ENCODE data around the gene DRAXIN.

DRAXIN gene, protein sequence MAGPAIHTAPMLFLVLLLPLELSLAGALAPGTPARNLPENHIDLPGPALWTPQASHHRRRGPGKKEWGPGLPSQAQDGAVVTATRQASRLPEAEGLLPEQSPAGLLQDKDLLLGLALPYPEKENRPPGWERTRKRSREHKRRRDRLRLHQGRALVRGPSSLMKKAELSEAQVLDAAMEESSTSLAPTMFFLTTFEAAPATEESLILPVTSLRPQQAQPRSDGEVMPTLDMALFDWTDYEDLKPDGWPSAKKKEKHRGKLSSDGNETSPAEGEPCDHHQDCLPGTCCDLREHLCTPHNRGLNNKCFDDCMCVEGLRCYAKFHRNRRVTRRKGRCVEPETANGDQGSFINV

DNA sequence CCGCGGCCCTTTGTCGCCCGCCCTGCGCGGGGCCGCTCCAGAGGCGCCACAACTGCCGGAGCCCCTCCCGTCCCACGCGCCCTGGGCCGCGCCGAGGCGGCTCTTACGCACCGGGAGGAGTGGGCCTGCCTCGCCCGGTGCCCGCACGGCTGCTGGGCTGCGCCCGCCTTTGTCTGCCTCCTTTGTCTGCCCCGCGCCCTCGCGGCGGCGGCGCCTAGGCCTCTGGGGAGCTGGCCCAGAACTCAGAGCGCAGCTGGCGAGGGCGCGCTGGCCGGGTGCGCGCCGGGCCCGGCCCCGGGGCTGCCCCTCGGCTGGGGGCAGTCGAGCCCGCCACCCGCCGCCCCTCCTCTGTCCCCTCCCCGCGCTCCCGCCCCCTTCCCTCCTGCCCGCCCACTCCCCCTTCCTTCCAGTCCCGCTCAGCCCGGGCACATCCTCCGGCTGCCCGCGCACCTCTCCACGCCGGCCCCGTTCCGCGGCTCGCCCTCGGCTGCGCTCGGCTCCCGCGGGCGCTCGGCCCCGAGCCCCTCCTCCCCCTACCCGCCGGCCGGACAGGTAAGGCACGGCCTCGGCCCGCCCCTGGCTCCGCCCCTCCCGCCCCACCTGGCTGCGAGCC is at the start of gene DRAXIN:
Gene DRAXIN, plus strand, starts transcription at position 409 of the 613 bp plus-strand sequence. CDS start 14,549 bp downstream, outside the sequence.
- DNase-seq, result no peak

DNA sequence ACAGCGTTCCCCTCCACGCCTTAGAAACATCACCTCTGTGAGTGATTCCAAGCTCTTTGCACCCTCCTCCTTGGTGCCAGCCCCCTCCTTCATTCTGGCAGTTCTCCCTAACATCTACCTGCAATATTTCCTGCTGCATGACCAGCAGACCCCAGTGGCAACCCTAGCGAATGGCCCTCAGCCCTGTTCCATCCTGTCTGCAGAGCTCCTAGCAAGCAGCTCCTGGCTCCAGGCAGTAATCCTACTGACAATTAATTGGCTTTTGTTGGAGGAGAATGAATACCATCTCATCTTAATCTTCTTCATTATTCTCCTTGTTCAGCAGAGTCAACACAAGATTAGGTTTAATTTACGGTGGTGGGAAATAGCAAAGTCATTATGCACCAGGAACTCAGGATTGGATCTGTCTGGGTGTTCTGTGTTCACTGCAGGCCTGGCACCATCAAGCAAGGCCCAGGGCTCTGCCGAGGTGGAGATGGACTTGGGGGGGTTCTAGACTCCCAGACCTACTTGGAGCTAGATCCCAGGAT is 49.7 kb upstream of the DRAXIN start:
- no peak for DNase-seq

DNA sequence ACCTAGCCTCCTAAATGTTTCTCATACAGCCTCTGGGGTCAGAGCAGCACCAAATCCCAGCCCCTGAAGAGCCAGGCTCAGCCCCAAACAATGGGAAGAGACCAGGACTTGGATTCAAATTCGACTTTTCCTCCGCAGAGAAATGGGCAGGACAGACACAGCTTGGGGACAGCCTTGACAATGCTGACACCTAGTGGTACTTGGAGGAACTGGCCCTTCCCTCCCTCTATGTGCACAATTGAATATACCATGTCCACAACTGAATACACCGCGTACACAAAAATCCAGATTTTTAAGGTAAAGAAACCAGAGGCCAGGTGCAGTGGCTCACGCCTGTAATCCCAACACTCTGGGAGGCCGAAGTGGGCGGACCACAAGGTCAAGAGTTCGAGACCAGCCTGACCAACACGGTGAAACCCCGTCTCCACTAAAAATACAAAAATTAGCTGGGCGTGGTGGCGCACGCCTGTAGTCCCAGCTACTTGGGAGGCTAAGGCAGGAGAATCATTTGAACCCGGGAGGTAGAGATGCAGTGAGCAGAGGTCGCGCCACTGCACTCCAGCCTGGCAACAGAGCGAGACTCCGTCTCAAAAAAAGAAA is 49.0 kb upstream of the DRAXIN start:
- DNase-seq, result peak; percentile 44

DNA sequence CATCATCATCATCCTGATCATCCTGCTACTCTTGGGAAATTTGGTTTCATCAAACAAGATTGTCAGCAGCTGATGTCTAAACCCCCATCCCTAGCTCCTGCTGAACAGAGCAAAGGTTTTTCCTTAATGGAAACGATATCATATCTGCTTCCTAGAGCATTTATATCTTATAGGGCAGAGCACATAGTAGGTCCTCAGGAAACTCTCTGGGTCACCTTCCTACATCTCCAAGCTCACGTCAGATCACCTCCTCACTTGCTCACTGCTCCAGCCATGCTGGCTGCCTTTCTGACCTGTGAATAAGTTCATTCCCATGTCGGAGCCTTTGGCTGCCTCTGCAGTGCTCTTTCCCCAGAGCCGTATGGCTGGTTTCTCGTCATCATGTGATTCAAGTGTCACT is 47.7 kb upstream of the DRAXIN start:
- no peak for DNase-seq

DNA sequence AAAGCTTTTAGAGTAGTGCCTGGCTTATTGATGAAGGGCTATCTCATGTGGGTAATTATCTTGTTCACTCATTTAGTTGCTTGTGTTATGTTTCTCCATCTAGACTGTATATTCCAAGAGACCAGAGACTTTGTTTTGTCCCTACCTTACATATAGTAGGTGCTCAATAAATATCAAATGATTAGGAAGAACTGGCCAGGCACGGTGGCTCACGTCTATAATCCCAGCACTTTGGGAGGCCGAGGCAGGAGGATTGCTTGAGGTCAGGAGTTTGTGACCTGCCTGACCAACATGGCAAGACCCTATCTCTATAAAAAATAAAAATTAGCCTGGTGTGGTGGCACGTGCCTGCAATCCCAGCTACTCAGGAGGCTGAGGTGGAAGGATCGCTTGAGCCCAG is 46.2 kb upstream of the DRAXIN start:
- DNase-seq, result no peak

DNA sequence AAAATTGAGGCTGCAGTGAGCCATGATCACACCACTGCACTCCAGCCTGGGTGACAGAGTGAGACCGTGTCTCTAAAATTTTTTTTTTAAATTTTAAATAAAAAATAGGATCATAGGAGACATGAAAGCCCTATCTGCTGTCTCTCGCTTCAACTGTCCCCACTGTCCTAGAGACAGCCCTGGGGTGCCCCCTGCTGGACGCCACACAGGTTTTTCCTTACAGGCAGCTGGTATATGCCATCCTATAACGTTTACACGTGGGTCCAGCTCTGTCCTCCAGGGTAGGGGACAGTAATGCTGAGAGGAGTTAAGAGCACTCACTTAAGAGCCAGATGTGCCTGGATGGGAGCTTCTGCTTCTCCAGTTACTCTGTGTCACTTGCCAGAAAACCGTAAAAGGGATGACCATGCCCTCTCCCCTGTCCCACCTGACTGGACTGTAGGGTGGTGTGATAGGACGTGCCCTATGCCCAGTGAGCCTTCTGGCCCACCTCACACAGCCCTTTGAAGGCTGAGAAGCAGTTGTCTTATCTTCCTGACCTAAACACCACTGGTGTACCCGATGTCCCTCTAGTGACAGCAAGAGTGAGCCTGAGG is 45.7 kb upstream of the DRAXIN start:
- DNase-seq, result peak; percentile 37

DNA sequence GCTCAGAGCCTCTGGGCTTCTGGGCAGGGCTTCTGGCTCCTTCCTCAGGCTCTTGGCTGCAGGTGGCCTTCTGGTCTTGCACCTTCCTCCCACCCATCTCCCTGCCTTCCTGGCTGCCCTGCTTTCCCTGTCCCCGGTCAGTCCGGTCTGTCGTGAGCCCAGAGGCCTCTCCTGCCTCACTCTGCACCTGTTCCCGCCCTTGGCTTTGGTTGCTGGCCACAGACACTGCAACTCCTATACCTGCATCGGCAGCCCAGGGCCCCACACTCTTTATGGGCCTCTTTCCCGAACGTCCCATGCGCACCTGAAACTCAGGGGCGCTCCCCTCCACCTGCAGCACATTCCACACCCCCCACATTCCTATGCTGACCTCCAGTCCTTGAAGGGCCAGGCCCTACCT is 45.2 kb upstream of the DRAXIN start:
- DNase-seq, result no peak

DNA sequence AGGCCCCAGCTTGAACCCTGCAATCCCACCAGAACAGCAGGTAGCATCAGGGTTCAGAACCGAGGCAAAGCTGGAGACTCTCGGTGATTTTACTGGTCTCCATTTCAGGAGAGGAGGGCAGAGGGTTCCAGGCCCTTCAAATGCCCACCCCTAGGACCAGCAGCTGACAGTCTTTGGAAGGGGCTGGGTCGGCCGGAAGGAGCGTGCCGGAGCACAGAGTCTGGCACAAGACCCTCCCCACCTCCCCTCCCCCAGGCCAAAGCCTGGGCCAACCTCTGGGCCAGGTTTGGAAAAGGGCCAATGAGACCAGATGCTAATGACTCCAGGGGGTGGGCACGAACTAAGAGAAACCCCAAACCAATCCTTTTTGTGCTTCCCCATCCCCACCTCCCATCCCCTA is 44.2 kb upstream of the DRAXIN start:
- DNase-seq, result no peak

DNA sequence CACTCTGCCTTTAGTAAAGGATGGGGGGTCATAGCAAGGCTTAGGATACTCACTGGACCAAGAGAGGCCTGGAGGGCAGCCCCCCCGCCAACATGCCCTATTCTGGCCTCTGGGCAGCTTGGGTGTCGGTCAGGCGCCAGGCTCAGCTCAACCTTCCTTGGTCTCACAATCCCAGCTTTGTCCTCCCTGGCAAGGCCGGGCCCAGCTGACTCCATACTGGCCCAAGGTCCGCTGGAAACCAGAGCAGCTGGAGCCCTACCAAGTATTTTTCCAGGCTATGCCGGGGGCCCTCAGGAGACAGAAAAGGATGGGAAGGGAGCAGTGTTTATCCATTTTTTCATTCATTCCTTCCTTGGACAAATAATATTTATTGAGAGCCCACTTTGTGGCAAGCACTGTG is 43.5 kb upstream of the DRAXIN start:
- DNase-seq, result no peak

DNA sequence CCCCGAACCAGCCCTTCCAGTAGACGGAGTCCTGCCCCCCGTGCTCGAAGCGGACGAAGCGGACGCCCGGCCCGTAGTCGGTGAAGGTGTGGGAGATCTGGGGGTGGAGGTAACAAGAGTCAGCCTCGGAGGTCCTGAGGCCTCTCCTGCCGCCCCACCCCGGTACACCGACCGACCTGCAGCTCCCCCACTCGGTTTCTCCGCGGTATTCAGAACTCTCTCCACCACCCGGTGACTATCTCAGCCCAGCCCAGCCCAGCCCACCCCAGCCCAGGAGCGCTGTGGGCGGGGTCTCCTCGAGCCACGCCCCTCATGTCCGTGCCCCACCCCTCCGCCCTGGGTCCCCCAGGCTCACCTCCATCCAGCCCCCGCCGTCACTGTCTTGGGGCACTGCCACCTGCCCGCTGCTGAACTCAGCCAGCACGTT is 42.8 kb upstream of the DRAXIN start:
- DNase-seq, result no peak

DNA sequence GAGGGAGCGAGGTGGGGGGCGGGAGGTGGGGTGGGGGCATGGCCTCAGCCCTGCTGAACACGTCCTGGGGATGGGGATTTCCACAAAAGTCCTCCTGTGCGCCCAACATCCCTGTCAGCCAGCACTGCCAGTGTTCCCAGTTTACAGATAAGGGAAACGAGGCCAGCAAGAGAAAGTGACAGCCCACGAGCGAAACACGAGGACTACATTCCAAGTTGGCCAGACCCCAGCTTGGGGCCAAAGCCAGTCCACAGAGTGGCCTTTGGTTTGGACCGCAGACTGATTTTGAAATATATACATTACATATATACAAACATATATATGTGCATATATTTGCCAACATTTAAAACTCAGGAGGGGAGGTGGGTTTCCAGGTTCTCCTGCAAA is 42.3 kb upstream of the DRAXIN start:
- DNase-seq, result no peak

DNA sequence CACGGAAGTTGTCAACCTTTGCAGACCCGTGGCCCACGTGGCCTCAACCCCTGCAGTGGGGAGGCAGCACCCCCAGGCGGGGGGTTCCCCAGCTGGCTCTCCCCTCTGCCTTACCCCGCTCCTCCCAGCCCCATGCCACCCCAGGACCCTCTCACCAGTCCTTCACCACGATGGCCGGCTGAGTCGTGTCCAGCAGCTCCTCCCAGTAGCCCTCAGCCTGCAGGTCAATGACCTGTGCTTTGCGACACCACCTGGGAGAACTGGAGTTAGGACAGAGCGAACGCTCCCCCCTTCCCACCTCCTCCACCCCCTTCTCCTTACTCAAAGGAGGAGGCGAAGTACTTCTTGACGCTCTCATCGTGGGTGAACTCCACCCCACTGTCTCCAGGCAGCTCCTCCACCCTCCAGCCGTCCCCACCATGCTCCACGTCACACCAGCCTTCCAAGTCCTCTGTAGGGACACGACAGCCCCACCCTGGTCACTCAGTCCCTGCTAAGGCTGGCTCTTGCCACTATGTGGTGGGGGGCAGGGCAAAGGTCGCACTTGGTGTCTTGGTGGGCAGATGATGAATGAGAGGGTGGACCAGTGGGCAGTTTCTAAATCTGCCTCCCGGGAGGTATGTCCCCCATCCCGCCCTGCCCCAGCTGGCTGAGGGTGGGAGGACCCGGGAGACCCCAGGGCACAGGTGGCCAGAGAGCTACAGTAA is 41.7 kb upstream of the DRAXIN start:
- no peak for DNase-seq

DNA sequence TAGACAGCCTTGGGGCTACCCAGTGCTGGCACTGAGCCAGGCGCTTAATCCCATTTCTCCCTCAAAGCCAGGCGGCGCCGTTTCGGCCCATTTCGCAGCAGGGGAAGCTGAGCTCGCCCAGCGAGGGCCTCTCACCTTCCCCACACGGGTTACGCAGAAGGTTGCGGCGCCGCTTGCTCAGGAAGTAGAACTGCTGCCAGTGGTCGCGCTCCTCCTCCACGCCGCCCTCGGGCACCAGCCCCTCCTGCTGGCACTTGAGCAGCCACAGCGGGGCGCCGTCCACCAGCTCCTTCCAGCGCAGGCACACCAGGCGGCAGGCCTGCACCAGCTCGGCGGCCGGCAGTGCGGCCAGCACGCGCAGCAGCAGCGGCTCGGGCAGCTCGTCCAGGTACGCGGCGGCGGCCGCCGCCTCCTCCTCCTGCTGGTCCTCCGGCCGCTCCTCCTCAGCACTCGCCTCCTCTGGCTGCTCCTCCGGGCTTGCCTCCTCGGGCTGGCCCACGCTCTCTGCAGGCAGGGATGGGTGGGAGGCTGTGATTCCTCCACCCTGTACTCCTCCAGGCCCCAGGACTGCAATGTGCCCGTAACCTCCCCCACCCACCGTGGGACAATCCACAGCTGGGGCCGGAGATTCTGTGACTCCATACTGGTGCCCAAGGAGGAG is 41.0 kb upstream of the DRAXIN start:
- DNase-seq, result peak; percentile 67

DNA sequence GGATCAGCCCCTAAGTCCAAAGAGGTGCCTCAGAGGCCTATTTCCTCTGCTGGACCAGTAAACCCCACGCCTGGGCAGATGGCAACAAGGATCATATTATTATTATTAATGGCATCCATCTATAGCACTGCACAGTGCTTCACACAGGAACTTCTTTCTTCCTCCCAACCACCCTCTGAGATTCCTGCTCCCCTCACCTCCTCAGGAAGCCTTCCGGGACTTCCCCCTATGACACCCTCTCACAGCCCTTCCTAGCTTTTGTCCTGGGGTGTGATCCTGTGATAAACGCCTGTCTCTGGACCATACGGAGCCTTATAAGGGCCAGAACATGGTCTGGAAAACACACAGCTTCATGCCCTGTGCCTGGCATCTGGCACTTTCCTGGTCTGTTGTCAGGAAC is 40.5 kb upstream of the DRAXIN start:
- no peak for DNase-seq

DNA sequence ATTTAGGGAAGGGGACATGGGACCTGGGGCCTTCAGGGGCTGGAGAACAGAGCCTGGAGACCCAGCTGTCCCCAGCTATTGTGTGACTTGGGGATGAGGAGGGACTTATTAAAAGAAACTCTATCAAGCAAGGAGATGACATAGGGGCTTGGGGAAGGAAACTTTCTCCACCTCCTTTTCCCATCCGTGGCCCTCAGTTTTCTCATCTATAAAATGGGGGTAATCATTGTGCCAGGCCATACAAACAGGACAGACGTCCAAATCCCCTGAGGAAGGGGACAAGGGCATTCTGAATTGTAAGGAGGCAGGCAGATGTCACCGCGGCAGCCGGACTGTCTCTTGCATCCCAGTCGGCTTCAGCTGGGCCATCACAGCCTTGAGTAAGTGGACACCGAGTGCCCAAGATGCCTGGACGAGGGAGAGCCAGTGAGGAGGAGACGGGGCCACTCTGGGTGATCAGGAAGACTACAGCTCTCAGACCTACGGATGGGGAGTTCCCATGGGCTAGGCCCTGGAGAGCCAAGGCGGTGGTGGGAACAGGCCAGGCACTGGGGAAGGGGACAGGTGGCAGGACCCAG is 39.2 kb upstream of the DRAXIN start:
- no peak for DNase-seq

DNA sequence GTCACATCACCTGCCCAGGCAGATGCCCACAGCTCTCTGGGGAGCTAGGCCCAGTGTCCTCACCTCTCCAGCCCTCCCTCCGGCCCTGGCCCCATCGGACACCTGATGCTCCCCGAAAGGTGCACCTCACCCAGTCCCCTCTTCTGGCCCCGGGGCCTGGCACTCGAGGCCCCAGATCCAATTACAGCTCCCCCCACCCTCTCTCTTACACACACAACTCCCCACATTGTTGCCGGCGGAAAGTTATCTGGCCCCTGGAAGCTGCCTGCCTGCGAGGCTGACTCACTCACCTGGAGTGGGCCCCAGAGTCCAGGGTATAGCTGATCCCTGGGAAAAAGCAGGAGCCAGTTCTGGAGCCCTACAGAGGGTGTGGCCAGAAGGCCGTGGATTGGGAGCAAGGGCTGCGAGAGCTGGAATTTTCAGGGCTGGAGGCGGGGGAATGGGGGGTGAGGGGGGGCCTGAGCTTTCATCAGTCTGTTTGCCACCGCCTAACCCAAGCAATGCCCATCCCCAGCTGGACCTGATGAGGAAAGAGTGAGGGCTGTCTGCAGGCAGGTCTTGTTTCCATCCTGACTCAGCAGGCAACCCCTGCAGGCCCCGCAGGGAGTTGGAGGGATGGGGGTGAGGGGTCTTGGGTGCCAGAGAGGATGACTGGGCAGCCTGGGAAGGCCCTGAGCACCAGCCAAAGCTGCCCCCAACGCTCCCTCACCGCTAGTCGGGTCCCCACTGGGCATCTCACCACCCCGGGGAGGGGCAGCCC is 38.2 kb upstream of the DRAXIN start:
- no peak for DNase-seq

DNA sequence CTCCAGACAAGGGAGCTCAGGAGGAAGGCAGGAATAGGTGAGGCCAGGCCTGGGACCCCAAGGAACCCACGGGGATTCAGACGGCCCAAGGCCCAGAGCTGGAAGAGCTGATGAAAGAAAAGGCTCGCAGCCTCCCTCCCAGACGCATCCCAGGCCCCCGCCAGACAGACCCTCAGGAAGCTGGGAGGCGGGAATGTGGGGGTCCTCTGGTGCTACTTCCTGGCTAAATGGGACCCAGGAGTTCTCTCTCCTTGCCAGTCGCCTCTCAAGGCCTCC is 37.7 kb upstream of the DRAXIN start:
- no peak for DNase-seq

DNA sequence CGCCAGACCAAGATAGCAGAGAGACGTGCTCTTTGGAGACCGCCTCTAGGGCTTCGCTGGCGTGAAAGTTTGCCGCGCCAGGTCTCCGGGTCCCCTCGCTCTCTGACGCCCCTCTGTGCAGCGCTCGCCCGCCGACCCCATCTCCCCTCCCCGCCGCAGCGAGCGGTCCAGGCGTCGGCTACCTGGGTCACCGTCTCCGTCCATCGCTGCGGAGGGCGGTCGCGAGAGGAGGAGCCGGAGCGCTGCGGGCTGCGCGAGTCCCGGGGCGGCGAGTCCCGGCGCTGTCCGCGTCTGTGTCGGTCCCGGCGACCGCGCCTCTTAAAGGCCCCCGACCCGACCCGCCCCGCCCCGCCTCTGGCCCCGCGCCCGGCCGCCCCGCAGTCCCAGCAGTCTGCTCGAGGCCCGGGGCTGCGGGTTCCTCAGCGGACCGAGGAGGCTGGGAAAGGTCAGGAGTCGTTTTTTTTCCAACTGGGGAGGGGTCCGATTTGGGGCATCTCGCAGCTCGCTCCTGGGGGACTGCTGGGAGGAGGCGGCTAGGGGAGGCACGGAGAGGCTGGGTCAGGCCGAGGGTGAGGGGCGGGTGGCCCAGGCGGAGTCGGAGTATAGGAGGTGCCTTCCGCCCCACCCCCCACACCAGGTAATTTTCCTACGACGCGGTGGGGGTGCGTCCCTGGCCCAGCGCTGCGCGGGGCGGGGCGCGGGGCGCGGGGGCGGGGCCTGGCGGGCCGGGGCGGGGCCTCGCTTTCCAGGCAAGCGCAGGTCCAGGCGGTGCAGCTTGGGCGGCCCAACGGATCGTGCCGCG is 37.2 kb upstream of the DRAXIN start, which contains the start of the genes FBXO2 and FBXO44:
Gene FBXO2, minus strand, starts transcription at position 293 of the 802 bp plus-strand sequence. Its CDS starts 89 bp downstream, at position 204.
Gene FBXO44, plus strand, starts transcription at position 741 of the 802 bp plus-strand sequence. CDS start 959 bp downstream, outside the sequence.
- peak; percentile 8 for DNase-seq

DNA sequence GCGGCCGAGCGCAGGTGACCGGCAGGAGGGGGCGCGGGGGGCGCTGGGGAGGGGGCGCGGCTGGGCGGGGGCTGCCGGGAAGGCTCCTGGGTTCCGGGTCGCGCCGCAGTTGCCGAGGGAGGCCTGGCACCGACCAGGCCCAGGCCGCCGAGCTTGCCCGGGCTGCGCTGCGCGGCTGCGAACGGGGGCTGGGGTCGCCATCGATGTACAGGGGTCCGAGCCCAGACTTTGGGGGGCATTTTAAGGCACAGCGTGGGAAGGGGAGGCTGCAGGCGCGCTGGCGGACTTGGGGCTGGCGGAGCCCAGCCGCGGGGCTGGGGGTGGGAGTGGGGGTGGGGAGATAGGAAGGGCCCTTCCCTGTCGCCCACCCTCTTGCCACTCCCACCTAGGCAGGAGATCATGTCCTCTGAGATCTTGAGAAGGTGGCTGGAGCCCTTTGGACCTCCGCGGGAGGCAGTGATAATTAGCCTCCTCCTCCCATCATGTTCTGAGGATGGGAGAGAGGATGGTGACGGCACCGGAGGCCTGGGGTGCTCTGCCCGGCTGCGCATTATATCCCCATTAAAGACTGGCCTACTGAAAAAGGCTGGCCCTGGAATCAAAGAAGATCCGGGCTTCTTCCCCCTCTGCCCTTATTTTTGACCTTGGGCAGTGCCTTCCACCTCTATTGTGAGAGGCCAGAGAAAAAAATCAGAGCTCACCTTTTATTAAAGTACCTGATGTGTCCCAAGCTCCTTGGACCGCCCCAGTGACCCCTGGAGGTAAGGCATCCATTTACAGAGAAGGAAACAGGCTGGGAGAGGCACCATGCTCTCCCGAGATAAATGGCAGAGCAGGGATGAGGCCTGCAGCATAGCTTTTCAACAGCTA is 36.3 kb upstream of the DRAXIN start:
- no peak for DNase-seq

Data from kidney glomerular epithelial cell (primary cell).